Progenitor cell of endocrine pancreas (in vitro differentiated cells): ENCODE results near the gene DGKG. TPM values are rescaled to one million over a fixed set of nuclear protein-coding genes. Genes with fewer than 3 reads are reported as not detected.

Source experiments
- DNase-seq: peaks from one replicate; pipeline ENCODE4 v3.0.0; 2021; ENCODE audit warnings: low spot score; ENCODE audit not compliant: unreplicated experiment
- H3K27ac Mint-ChIP-seq: 2 replicates; pipeline ENCODE4 v1.8.0; 2021; ENCODE audit warnings: mild to moderate bottlenecking, moderate library complexity, mixed read lengths
- H3K27me3 Mint-ChIP-seq: 2 replicates; pipeline ENCODE4 v1.8.0; 2021; ENCODE audit warnings: mixed read lengths
- H3K36me3 Mint-ChIP-seq: 2 replicates; pipeline ENCODE4 v1.8.0; 2022; ENCODE audit warnings: mixed read lengths; ENCODE audit not compliant: insufficient read depth
- H3K4me1 Mint-ChIP-seq: 2 replicates; pipeline ENCODE4 v1.8.0; 2021; ENCODE audit warnings: low read depth, mixed read lengths
- H3K4me3 Mint-ChIP-seq: 2 replicates; pipeline ENCODE4 v1.8.0; 2021; ENCODE audit warnings: low read depth, mild to moderate bottlenecking, moderate library complexity, mixed read lengths
- H3K9me3 Mint-ChIP-seq: 2 replicates; pipeline ENCODE4 v1.8.0; 2021; ENCODE audit warnings: low read depth, mixed read lengths
- CTCF ChIP-seq: fragments of 200-600 bp; sonication (generic); IDR thresholded peaks from one replicate; pipeline ENCODE4 v1.5.0; 2021; ENCODE audit warnings: antibody characterized with exemption, mild to moderate bottlenecking; ENCODE audit not compliant: unreplicated experiment
- total RNA-seq: library from RNA; stranded (reverse); gene quantifications from 2 replicates; pipeline ENCODE4 v1.2.1, GENCODE V29; 2021

DGKG gene
- total RNA-seq, 1 donor from 2014 or later: 0.17 TPM

DNA sequence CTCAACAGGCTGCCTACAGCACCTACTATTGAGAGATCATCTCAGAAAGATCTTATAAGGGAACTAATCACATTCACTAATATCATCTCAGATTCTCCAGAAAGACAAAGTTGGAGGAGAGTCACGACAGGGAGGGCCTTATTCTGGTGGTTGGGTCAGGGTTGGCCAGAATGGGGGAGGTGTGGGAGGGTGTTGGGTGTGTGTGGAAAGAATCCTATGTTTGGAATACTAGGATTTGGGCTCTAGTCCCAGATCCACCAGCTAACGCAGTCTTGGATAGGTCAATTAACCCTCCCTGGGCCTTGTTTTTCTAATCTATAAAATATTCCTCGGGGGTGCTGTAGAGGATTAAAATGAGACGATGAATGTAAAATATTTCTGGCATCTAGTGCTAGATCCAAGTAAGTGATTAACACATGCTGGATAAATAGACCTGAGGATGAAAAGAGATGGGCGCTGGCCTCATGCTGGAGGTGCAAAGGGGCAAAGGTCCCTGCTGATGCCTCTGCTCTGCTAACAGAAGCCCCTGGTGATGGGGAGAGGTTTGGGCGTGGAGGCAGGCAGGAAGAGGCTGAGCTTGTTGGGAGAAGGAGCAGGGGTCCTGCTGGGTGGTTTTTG lies 185.6 kb downstream of the DGKG start:
- H3K4me3 Mint-ChIP-seq: no peak overlapping the region
- no peaks in the 10 kb centered on the region for H3K36me3 Mint-ChIP-seq
- no peak for TF ChIP-seq CTCF
- no peaks in the 10 kb centered on the region for H3K9me3 Mint-ChIP-seq
- no peak overlapping the region for H3K27ac Mint-ChIP-seq
- peaks cover 9% of the 10 kb centered on the region for H3K27me3 Mint-ChIP-seq
- no peak for DNase-seq
- peaks cover 2% of the 10 kb centered on the region for H3K4me1 Mint-ChIP-seq

DNA sequence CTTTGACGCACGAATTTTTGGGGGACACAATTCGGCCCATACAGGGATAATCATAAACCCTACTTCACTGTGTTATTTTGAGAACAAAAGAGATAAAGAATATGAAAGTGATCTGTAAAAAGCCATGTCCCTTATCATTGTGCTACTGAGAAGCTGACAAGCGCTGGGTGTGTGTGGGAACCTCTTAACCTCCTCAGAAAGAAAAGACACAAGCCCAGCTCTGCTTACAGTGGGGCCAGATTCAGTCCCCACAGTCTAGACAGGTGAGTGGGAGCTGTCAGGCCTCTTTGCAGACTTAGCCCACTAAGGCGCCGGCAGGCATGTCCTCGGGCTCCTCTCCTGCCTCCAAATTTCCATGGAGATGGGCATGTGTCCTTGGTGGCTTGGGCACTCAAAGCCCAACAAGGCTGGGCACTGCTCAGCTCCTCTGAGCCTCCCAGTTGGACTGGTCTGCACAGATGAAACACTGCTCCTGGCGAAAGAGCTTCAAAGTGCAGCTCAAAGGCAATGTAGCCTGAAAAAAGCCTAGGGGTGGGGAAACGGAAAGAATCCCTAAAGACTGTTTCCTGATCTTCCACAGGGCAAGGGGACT lies 188.7 kb downstream of the DGKG start:
- no peak for DNase-seq
- Mint-ChIP-seq H3K36me3 (no peaks in the 10 kb centered on the region), H3K4me3 (no peak overlapping the region), H3K9me3 (no peaks in the 10 kb centered on the region), H3K4me1 (peaks cover 2% of the 10 kb centered on the region), H3K27me3 (peaks cover 14% of the 10 kb centered on the region), H3K27ac (no peak overlapping the region)
- TF ChIP-seq CTCF: no peak

DNA sequence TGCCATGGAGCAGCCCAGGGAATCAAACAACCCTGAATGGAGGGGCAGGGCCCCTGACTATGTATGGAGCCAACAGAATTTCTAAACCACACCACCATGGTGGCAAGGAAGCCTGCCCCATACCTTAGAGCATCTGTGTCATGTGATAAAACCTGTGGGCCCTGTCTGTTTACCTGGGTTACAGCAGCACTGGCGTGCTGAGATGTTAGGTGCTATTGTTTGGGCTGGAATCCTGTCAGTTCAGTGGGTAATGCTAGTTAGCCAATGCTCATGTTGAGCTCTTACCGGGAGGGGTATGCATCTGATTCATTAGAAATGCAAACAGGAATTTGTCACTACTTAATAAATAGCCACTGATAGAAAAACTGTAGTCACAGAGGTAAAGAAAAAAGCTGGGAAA lies 189.7 kb downstream of the DGKG start:
- H3K9me3 Mint-ChIP-seq: no peaks in the 10 kb centered on the region
- no peak overlapping the region for H3K27ac Mint-ChIP-seq
- DNase-seq: no peak
- H3K4me3 Mint-ChIP-seq: no peak overlapping the region
- H3K4me1 Mint-ChIP-seq: peaks cover 2% of the 10 kb centered on the region
- TF ChIP-seq CTCF: no peak
- no peaks in the 10 kb centered on the region for H3K36me3 Mint-ChIP-seq
- peaks cover 19% of the 10 kb centered on the region for H3K27me3 Mint-ChIP-seq

GRCh38 chr3:186171521-186171920 lies 190.5 kb downstream of the DGKG start:
- Mint-ChIP-seq H3K27me3 (peaks cover 20% of the 10 kb centered on the region), H3K4me3 (no peak overlapping the region), H3K9me3 (no peaks in the 10 kb centered on the region), H3K36me3 (no peaks in the 10 kb centered on the region), H3K27ac (no peak overlapping the region), H3K4me1 (peaks cover 2% of the 10 kb centered on the region)
- DNase-seq: no peak
- TF ChIP-seq CTCF: no peak

GRCh38 chr3:186170516-186170915 lies 191.5 kb downstream of the DGKG start:
- Mint-ChIP-seq H3K27me3 (peaks cover 21% of the 10 kb centered on the region), H3K36me3 (no peaks in the 10 kb centered on the region), H3K4me1 (peaks cover 8% of the 10 kb centered on the region), H3K9me3 (no peaks in the 10 kb centered on the region), H3K27ac (no peak overlapping the region), H3K4me3 (no peak overlapping the region)
- no peak for TF ChIP-seq CTCF
- DNase-seq: no peak
